Glutamatergic neuron (in vitro differentiated cells): ENCODE results near the gene CYP2F1. TPM values are rescaled to one million over a fixed set of nuclear protein-coding genes. Genes with fewer than 3 reads are reported as not detected.

Experiments
- DNase-seq: peaks from one replicate; pipeline ENCODE4 v3.0.0; 2022
- H3K27ac Mint-ChIP-seq: one replicate; pipeline ENCODE4 v1.8.0; 2020; ENCODE audit warnings: mild to moderate bottlenecking, mixed read lengths, inconsistent platforms; ENCODE audit not compliant: unreplicated experiment
- H3K27me3 Mint-ChIP-seq: one replicate; pipeline ENCODE4 v1.8.0; 2020; ENCODE audit warnings: mild to moderate bottlenecking, moderate library complexity, mixed read lengths, inconsistent platforms; ENCODE audit not compliant: unreplicated experiment
- H3K36me3 Mint-ChIP-seq: one replicate; pipeline ENCODE4 v1.8.0; 2020; ENCODE audit warnings: mild to moderate bottlenecking, mixed read lengths, inconsistent platforms; ENCODE audit not compliant: unreplicated experiment
- H3K4me1 Mint-ChIP-seq: one replicate; pipeline ENCODE4 v1.8.0; 2020; ENCODE audit warnings: mild to moderate bottlenecking, low read depth, mixed read lengths, inconsistent platforms; ENCODE audit not compliant: unreplicated experiment
- H3K4me3 Mint-ChIP-seq: one replicate; pipeline ENCODE4 v1.8.0; 2020; ENCODE audit warnings: mild to moderate bottlenecking, mixed read lengths, inconsistent platforms; ENCODE audit not compliant: unreplicated experiment
- H3K9me3 Mint-ChIP-seq: one replicate; pipeline ENCODE4 v1.8.0; 2020; ENCODE audit warnings: mild to moderate bottlenecking, moderate library complexity, mixed read lengths, inconsistent platforms; ENCODE audit not compliant: unreplicated experiment
- total RNA-seq: library from RNA; stranded (reverse); fragmentation: NEBNext Ultra II Directional; extraction: Animal tissue kit (Norgen Biotek cat#: 25700); gene quantifications from one replicate; pipeline ENCODE4 v1.2.1, GENCODE V29; 2021; ENCODE audit not compliant: unreplicated experiment
- TF ChIP-seq, protein P1 (sequence below): fragments of 200-600 bp; sonication (generic); IDR thresholded peaks from one replicate; pipeline ENCODE4 v1.5.0; 2021; ENCODE audit not compliant: partially characterized antibody, unreplicated experiment

Gene CYP2F1
- total RNA-seq, 1 donor from 2014 or later: not detected

DNA sequence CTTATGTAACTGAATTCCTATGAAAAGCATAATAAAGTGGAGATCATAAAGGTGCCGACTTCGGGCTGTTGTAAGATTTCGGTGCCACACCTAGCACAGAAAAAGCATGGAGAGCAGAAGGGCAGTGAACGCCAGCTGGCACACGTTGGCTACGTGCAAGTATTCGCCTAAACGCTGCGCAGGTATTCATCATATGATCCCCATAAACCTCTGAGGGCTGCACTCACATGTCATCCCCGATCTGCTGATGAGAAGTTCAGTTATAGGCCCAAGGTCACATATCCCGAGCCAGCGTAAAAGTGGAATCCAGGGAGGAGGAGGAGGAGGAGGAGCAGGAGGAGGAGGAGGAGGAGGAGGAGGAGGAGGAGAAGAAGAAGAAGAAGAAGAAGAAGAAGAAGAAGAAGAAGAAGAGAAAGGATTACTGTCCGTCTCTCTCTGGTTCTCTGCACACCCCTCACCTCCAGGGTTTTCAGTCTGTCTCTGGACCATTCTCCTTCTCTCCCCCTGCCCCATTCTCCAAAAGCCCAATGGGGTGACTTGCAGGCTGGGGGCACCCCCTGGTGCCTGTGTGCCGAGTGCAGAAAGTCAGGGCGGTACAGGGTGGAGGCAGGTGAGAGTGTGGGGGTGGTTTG, 60.2 kb downstream of the CYP2F1 start:
- DNase-seq: no peak
- Mint-ChIP-seq H3K27me3 (peaks cover 1% of the 10 kb centered on the region), H3K27ac (no peak overlapping the region), H3K36me3 (no peaks in the 10 kb centered on the region), H3K4me1 (no peaks in the 10 kb centered on the region), H3K4me3 (no peak overlapping the region), H3K9me3 (no peaks in the 10 kb centered on the region)
- TF ChIP-seq, protein P1, sequence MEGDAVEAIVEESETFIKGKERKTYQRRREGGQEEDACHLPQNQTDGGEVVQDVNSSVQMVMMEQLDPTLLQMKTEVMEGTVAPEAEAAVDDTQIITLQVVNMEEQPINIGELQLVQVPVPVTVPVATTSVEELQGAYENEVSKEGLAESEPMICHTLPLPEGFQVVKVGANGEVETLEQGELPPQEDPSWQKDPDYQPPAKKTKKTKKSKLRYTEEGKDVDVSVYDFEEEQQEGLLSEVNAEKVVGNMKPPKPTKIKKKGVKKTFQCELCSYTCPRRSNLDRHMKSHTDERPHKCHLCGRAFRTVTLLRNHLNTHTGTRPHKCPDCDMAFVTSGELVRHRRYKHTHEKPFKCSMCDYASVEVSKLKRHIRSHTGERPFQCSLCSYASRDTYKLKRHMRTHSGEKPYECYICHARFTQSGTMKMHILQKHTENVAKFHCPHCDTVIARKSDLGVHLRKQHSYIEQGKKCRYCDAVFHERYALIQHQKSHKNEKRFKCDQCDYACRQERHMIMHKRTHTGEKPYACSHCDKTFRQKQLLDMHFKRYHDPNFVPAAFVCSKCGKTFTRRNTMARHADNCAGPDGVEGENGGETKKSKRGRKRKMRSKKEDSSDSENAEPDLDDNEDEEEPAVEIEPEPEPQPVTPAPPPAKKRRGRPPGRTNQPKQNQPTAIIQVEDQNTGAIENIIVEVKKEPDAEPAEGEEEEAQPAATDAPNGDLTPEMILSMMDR: no peak

DNA sequence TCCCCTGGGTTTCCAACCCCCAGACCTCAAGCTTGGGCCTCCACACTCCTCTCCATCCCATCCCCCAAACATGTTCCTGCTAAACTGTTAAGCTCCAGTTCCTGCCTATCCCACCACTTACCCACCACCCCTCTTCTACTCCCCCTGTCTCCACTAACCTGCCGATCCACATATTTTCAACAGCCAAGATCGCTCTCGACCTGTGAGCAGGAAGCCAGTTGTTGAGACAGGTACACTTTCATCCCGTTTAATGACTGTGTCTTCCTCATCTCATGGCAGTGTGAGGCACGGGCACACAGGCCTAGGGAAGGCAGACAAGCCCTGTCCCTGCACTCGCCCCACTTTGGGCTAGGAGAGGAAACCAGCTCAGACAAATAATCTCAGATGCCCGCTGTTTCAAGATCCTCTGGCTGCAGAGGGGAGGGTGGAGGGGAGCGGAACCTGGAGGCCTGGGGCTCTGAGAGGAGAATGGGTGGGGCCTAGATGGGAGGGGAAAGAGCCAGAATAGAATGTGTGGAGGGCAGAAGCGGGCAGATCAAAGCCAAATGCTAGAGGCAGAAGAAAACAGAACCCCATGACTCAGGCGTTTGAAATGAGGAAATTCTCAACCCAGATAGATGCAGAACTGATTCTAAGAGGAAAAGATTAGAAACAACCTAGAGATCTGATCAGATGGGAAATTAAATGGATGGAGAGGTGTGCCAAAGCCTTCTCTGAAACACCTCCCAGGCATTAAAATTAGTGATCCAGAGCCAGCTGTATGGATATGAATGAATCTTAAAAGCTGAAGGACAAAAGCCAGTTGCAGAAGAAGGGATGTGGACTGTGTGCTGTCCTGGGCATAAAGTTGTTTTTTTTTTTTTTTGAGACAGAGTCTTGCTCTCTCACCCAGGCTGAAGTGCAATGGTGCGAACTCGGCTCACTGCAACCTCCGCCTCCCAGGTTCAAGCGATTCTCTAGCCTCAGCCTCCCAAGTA, 61.9 kb downstream of the CYP2F1 start:
- no peaks in the 10 kb centered on the region for H3K36me3 Mint-ChIP-seq
- no peaks in the 10 kb centered on the region for H3K4me1 Mint-ChIP-seq
- peaks cover 1% of the 10 kb centered on the region for H3K27me3 Mint-ChIP-seq
- DNase-seq: no peak
- H3K9me3 Mint-ChIP-seq: no peaks in the 10 kb centered on the region
- no peak overlapping the region for H3K4me3 Mint-ChIP-seq
- TF ChIP-seq, protein P1: no peak
- no peak overlapping the region for H3K27ac Mint-ChIP-seq

Other genes starting within 250 kb of the CYP2F1 start
- not detected for gene CYP2A7, start 232.2 kb upstream of the CYP2F1 start, total RNA-seq
- not detected for gene CYP2B6, start 123.2 kb upstream of the CYP2F1 start, total RNA-seq
- gene CYP2A13, start 26.0 kb upstream of the CYP2F1 start, total RNA-seq: not detected
- 6.0 TPM for gene CYP2S1, start 78.8 kb downstream of the CYP2F1 start, total RNA-seq
- gene AXL, start 104.8 kb downstream of the CYP2F1 start, total RNA-seq: not detected
- 201 TPM for gene HNRNPUL1, start 149.9 kb downstream of the CYP2F1 start, total RNA-seq
- gene CCDC97, start 195.7 kb downstream of the CYP2F1 start, total RNA-seq: 36.7 TPM
- 26.0 TPM for gene TGFB1, start 239.5 kb downstream of the CYP2F1 start, total RNA-seq
- 7.6 TPM for gene B9D2, start 249.7 kb downstream of the CYP2F1 start, total RNA-seq